Stimulated activated CD8-positive, alpha-beta memory T cell treated with anti-CD3 and anti-CD28 coated beads, Interleukin-4, amount 100 ng/mL, for 4 hours (primary cell): ENCODE results near the gene ZNF70.

Experiments
- DNase-seq, 2 donors: peaks; one replicate each; pipeline ENCODE4 v3.0.0-alpha.2; 2020; ENCODE audit warnings: low read depth in 2 of 2, low spot score in 1 of 2

ZNF70 gene

DNA sequence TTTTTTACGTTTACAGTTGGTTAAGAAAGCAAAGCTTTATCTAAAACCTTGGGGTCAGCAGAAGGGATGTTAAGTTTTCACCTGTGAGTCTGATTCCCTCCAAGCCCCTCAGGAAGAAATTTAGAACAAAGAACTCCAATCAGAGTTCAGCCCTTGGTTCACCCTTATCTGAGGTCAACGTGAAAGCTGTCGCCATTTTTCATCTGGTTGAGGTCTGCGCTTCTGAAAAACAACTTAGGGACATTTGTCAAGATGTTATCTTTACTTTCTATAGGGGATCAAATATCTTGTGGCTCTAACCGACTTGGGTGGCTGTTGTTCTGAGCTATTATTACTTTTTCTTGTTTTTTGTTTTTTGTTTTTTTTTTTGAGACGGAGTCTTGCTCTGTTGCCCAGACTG lies 30.1 kb downstream of the ZNF70 start:
- no peak for DNase-seq

DNA sequence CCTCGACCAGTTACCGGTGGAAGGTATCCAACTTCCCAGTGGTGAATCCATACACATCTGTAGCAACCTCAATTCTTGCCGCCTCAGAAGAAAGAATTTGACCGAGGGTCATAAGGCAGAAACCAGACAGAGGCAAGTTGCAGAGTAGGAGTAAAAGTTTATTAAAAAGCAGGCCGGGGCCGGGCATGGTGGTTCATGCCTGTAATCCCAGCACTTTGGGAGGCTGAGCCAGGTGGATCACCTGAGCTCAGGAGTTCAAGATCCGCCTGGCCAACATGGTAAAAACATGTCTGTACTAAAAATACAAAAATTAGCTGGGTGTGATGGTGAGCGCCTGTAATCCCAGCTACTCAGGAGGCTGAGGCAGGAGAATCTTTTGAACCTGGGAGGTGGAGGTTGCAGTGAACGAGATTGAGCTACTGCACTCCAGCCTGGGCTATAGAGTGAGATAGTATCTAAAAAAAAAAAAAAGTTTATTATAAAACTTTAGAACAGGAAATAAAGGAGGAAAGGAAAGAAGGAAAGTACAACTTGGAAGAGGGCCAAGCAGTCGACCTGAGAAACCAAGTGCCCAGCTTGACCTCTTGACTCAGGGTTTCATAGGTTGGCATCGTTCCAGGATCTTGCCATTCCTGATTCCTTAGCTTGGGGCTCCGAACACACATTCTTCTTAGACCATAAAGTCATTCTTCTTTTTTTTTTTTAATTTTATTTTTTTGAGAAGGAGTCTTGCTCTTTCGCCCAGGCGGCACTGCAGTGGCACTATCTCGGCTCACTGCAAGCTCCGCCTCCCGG lies 32.3 kb downstream of the ZNF70 start:
- DNase-seq, result no peak

DNA sequence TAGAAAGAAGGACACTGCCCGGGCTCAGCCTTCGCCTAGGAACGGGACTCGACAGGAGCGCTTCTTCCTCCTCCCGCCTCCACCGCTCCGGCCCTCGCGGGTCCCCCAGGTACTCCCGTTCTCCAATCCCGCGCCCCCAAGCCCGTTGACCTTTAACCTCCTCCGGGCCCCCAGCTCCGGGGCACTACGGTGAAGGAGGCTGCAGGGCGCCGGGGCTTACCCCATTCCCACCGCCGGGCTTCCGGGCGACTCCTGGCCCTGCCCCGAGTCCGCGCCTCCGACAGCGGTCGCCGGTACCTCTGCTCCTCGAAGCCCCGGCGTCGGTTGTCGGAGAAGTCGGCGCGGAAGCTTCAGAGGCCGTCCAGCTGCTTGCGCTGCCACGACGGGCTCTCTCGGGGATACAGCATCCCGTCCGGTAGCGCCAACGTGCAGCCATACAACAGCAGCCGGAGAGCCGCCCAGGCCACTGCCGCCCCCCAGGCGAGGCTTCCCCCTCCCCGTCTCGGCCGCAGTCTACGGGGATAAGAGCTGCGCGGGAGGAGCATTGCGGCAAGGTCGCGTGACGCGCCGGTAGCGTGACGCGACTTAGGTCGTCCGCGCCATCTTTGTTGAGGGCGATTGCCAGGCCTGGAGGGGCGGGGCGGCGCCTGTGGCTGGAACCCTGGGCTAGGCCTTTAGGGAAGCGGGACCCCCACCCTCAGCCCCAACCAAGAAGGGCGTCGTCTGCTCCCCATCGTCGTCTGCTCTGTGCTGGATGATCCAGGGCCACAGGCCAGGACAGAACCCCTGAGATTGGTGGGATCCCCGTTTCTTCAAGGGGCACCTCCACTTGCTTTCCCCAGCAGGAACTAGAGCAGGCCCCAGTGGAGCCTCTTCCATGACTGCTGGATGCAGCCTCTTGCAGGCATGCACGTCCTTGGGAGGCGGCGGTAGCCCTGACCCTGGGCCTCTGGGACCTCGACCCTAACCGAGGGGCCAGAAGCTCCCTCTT lies 33.8 kb downstream of the ZNF70 start:
- peak; percentile 52 to 56 for DNase-seq

DNA sequence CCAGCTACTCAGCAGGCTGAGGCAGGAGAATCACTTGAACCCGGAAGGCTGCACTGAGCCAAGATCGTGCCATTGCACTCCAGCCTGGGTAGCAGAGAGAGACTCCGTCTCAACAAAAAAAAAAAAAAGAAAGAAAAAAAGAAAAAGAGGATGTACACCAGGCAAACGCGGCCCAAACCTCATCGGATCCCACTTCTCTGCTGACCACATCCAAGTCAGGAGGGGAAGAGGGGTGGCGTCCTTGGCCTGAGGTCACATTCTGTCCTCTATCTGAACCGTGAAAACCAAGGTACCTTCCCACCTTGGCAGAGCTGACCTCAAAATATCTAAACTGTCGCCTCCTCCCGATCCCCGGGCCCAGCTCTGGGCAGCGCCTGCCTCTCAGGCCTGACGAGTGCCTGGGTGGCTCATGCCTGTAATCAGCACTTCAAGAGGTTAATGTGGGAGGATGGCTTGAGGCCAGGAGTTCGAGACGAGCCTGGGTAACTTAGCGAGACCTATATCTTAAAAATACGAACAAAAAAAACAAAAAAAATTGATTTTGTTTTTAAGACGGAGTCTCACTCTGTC lies 35.0 kb downstream of the ZNF70 start:
- DNase-seq, result no peak

DNA sequence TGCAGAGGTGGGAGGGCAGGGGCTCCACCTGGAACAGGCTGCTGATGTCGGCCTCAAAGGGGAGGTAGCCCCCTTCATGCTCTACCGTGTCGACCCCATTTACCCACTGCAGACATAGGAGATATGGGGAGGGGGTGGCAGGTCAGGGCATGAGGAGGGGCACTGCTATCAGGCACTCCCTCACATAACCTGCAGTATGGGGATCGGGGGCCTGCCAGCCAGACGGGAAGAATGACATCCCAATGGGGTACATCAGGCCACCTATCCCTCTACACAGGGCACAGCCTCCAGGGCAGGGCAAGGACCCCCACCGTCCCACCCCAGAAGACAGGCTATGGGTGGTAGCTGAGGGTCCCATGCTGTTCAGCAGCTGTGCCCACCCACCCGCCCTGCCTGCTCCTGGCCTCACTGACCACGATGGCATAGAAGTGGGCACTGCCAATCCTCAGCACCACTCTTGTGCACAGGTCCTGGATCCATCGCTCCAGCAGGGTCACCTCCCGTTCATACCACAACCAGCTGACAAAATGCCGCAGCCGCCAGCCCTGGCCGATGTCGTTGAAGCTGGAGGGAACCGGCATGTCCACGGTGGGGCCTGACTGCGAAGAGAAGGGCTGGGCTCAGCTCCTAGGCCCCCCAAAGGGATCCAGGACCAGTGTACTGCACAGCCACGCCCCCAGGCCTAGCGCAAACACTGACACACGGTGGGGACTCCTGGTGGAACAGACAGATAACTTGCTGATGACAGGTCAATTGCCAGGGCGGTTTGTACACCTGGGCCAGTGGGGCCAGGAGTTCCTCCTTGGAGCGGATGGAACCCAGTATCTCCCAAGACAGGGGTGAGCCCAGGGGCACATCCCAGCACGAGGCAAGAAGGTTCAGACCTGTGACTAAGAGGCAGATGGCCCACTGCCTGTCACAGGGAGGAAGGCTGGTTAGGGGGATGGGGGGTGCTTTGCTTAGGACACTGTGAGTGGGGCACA lies 36.0 kb downstream of the ZNF70 start:
- DNase-seq, result no peak

DNA sequence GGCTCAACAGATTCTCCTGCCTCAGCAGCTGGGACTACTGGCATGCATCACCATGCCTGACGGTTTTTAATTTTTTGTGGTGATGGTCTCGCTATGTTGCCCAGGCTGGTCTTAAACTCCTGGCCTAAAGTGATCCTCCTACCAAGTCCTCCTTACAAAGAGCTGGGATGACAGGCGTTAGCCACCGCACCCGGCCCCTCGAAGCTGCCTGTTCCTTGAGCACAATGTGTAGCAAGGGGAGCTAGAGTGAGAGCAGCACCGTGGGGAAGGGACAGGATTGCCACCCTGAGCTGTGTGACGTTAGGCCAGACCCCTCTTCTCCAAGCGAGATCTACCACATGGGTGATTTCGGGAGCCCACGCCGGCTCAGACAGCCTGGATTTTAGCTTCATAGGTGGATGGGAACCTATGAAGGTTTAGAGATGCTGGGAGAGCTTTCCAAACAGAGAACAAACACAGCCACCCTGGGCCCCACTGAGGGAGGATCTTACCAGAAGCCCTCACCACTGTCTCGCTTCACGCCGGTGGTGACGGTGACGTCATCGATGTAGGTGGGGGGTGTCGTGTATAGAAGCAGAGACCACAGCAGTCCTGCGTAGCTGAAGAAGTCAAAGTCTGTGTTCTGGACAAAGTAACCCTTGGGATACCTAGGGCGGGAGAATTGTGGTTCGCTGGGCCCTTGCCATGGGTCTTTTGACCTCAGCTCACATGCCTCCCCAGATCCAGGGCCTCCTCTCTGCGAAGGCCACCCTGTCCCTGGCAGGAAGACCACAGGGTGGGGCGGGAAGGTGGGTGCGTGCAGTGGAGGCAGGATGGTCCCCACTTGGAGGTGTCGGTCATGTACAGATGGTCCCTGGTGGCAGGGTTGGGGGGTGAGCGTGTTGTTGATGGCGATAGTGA lies 37.0 kb downstream of the ZNF70 start:
- no peak for DNase-seq

DNA sequence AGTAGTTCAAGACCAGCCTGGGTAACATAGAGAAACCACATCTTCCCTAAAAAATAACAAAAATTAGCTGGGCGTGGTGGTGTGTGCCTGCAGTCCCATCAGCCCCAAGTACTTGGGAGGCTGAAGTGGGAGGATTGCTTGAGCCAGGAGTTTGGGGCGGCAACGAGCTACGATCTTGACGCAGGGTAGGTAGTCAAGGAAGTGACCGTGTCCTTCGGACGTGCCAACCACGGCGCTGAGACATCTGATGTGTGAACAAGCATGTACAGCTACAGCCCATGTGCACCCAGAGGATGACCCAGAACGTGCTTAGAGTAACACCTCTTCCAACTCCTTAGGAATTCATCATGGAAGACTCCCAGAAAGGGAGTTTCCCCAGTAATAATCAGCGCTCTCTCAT lies 38.7 kb downstream of the ZNF70 start:
- no peak for DNase-seq

DNA sequence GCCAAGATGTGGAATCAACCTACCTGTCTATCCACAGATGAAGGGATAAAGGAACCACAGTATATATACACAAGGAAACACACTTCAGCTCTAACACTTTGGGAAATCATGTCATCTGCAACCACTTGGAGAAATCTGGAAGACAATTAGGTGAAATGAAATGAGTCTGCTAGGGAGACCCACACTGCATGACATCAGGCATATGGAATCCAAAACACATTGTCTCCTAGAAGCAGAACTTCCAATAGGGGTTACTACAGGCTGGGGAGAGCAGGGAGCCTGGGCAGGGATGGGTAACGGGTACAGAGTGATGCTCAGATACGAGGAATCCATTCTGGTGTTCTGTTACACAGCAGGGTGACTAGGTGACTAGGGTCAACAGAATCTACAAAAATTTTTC lies 41.8 kb downstream of the ZNF70 start:
- DNase-seq, result no peak

DNA sequence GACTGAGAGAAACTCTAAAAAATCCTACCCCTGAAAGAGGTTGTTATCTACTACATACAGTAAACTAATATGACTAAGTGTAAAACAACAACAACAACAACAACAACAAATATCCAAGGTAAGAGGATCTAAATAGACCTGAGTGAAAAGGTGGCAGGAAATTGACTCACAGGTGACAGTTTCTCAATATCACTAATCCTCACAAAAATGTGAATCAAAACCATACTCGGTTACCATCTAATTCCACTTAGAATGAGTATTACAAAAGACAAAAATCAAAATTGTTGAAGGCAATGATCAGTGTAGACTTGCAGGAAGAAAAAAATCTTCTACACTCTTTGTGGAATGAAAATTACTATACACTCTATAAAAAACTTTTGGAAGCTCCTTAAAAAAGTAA lies 42.6 kb downstream of the ZNF70 start:
- DNase-seq, result no peak

DNA sequence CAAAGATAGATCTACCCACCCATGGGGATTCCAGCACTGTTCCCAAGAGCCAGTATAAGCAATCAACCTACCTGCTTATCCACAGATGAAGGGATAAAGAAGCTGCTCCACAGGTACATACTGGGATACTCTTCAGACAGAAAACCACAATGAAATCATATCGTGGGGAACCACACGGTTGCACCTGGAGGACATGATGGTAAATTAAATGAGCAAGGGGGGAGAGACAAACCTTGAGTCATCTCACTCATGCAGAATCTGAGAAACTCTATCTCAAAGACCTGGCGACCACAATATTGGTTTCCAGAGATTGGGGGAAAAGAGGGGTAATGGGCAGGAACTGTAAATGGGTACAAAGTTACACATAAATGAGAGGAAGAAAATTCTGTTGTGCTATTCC lies 45.6 kb downstream of the ZNF70 start:
- DNase-seq, result no peak

DNA sequence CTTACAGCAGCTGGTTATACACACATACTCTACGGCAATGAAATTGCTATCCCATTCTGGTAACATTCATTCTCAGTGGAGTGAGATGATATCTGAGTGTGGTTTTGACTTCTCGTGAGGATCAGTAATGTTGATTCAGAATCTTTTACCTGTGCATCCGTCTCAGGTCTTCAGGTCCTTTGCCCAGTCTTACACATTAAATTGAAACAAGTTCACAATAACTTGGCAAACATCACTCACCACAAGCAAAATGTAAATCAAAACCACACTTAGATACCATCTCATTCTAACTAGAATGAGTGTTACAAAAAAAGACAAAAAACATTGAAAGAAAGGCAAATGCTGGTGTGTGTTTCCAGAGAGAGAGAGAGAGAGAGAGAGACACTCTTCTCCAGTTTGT lies 46.1 kb downstream of the ZNF70 start:
- DNase-seq, result no peak

DNA sequence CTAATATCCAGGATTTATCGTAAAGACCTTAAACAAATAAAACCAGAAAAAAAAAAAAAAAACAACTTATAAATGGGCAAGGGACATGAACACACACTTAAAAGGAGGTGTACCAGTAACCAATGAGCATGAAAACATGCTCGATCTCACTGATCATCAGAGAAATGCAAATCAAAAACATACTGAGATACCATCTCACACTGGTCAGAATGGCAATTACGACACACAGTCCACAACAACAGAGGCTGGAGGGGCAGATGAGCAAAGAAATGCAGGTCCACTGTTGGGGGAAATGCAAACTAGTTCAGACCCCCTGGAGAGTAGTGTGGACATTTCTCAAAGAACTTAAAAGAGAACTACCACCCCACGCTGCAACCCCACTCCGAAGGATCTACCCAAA lies 46.9 kb downstream of the ZNF70 start:
- DNase-seq, result no peak

DNA sequence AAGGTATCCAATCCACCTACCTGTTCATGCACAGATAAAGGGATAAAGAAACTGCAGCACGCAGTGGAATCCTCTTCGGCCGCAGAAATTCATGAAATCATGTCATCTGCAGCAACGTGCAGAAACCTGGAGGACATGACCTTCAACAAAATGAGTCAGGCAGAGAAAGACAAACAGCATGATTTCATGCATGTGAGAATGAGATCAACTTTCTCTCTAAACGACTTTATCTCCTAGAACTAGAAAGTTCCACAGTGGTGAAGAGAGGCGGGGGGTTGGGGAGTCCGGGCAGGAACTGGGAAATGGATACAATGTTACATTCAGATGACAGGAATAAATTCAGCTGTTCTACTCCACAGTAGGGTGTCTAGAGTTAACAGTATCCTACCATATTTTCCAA lies 50.2 kb downstream of the ZNF70 start:
- no peak for DNase-seq

DNA sequence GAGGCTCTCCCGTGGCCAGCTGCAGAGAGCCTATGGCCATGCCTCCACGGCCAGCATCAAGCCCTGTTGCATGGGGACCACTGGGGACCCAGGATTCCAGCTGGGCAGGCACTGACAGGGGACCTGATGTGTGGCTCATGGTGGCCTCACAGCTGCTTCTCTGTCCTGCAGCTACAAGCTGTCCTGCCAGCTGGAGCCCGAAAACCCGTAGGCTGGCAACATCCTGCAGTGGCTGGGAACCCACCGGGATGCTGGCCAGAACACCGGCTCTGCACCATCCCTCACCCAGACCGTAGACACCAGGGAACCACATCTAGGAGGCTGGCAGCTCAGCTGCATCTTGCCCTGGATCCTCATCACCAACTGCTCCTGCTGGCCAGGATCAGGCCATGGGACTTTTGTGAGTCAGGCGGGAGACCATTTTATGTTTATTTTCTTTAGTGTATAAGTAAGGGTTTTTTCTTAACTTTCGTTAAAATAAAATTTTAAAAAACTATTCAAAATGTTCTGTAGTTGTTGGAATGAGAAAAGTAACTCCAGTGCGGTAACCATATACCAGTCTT lies 52.2 kb downstream of the ZNF70 start:
- DNase-seq, result no peak

DNA sequence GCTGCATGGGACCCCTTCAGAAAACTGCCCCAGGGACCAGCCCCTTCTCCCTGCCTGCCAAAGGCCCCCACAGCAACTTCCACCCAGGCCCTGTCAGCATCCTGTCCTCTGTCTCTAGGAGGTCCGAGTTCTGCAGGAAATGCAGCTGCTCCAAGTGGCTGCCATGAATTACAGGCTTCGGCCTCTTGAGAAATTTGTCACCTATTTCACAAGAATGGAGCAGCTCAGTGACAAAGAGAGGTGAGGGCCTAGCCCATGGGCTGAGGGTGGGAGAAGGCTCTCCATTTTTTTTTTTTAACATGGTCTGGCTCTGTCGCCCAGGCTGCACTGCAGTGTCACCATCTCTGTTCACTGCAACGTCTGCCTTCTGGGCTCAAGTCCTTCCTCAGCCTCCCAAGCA lies 52.8 kb downstream of the ZNF70 start:
- DNase-seq, result no peak

DNA sequence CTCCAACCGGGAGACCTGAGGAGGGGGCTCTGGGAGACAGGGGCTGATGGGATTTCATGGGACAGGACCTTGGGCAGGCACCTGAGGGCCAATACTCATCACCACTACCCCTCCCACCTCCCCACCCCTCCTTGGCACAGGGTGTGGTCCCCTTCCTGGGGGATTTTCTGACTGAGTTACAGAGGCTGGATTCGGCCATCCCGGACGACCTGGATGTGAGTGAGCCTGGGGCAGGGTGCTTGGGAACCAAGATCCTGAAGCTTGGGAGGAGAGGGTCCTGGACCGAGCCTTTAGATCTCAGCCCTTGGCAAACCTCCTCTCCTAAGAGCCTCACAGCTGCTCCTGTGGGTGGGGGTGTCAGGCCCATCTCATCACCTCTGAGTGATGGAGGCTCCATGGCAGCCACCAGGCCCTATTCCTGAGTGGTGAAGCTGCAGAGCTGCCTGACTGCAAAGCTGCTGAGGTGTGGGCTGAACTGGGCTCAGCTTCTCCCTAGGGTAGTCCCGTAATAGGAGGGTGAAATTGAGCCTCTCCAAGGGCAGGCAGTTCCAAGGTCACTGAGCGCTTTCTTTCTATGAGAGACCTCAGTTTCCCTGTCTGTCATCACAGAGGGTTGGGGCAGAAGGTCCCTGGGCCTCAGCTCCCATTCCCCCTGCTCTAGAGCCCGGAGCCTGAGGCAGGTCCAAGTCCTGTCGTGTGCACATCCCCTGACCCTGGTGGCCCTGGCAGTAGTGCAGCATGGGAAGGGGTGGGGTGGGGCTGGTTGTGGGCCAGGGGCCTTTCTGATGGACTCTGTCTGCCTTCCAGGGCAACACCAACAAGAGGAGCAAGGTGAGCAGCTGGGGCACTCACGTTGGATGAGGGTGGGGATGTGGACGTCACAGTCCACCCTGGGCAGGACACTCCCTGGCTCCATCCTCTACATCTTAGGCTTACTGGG lies 53.6 kb downstream of the ZNF70 start:
- no peak for DNase-seq

DNA sequence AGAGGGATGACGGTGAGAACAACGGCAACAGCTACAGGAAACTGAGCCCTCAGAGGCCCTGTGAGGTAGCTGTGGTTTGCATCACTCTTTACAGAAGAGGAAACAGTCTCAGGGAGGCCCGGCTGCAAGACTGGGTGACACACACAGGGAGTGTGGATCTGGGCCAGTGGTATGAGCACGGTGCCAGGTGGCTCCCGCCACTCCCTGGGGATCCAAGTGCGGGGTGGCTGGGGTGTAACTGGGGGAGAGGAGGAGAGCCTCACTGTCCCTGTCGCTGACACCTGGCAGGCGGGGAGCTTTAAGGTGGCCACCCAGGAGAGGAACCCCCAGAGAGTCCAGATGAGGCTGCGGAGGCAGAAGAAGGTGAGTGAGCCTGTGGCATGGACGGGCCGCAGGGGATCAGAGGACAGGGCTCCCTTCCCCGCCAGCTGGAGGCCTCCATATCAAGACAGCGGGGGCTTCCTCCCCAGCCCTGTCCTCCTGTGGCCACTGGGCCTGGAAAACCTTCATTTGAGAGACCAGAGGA lies 54.5 kb downstream of the ZNF70 start:
- DNase-seq, result peak; percentile 45 to 53
